ENCODE measurements around the gene COTL1.

COTL1 gene

GRCh38 chr16:84607061-84607460, 10.8 kb downstream of the COTL1 start:
- TF ChIP-seq JUND (IDR thresholded peaks at IDR 0.05; ENCODE audit: low read depth) = no peak
- DNase-seq (ENCODE audit: low read depth in 1 of 2, low spot score in 1 of 2) = no peak
- in situ Hi-C loops (cut with HindIII; ENCODE audit: low pct_unique_long_range_greater_than_20kb, low sequenced_read_pairs) = no loop called here

GRCh38 chr16:84606081-84606875, 11.6 kb downstream of the COTL1 start:
- in situ Hi-C loops (cut with HindIII; ENCODE audit: low pct_unique_long_range_greater_than_20kb, low sequenced_read_pairs) = no loop called here
- no peak for DNase-seq (ENCODE audit: low read depth in 1 of 2, low spot score in 1 of 2)
- no peak for TF ChIP-seq JUND (IDR thresholded peaks at IDR 0.05; ENCODE audit: low read depth)

- no peak for DNase-seq (ENCODE audit: low read depth in 1 of 2, low spot score in 1 of 2)
- in situ Hi-C loops (cut with HindIII; ENCODE audit: low pct_unique_long_range_greater_than_20kb, low sequenced_read_pairs) = no loop called here
These were observed 12.5 kb downstream of the COTL1 start for GRCh38 chr16:84605339-84605848.

GRCh38 chr16:84604477-84605013, 13.3 kb downstream of the COTL1 start:
- DNase-seq (ENCODE audit: low read depth in 1 of 2, low spot score in 1 of 2) = no peak
- in situ Hi-C loops (cut with HindIII; ENCODE audit: low pct_unique_long_range_greater_than_20kb, low sequenced_read_pairs) = no loop called here
- no peak for TF ChIP-seq JUND (IDR thresholded peaks at IDR 0.05; ENCODE audit: low read depth)

More at GRCh38 chr16:84605339-84605848, 12.5 kb downstream of the COTL1 start:
- TF ChIP-seq JUND (IDR thresholded peaks at IDR 0.05; ENCODE audit: low read depth) = no peak

GRCh38 chr16:84603940-84604339, 13.9 kb downstream of the COTL1 start:
- DNase-seq (ENCODE audit: low read depth in 1 of 2, low spot score in 1 of 2) = no peak
- in situ Hi-C loops (cut with HindIII; ENCODE audit: low pct_unique_long_range_greater_than_20kb, low sequenced_read_pairs) = no loop called here
- TF ChIP-seq JUND (IDR thresholded peaks at IDR 0.05; ENCODE audit: low read depth) = no peak

GRCh38 chr16:84603140-84603816, 14.6 kb downstream of the COTL1 start:
- in situ Hi-C loops (cut with HindIII; ENCODE audit: low pct_unique_long_range_greater_than_20kb, low sequenced_read_pairs) = no loop called here
- DNase-seq (ENCODE audit: low read depth in 1 of 2, low spot score in 1 of 2) = no peak
- no peak for TF ChIP-seq JUND (IDR thresholded peaks at IDR 0.05; ENCODE audit: low read depth)

GRCh38 chr16:84600343-84601229, 17.3 kb downstream of the COTL1 start:
- in situ Hi-C loops (cut with HindIII; ENCODE audit: low pct_unique_long_range_greater_than_20kb, low sequenced_read_pairs) = no loop called here
- TF ChIP-seq JUND (IDR thresholded peaks at IDR 0.05; ENCODE audit: low read depth) = no peak
- DNase-seq (ENCODE audit: low read depth in 1 of 2, low spot score in 1 of 2) = no peak

GRCh38 chr16:84599521-84600202, 18.2 kb downstream of the COTL1 start:
- DNase-seq (ENCODE audit: low read depth in 1 of 2, low spot score in 1 of 2) = no peak
- TF ChIP-seq JUND (IDR thresholded peaks at IDR 0.05; ENCODE audit: low read depth) = no peak
- in situ Hi-C loops (cut with HindIII; ENCODE audit: low pct_unique_long_range_greater_than_20kb, low sequenced_read_pairs) = no loop called here

- in situ Hi-C loops (cut with HindIII; ENCODE audit: low pct_unique_long_range_greater_than_20kb, low sequenced_read_pairs) = no loop called here
- TF ChIP-seq JUND (IDR thresholded peaks at IDR 0.05; ENCODE audit: low read depth) = no peak
- DNase-seq (ENCODE audit: low read depth in 1 of 2, low spot score in 1 of 2) = no peak
These were observed 19.5 kb downstream of the COTL1 start for GRCh38 chr16:84598360-84598759.

GRCh38 chr16:84597931-84598351, 19.9 kb downstream of the COTL1 start:
- no peak for TF ChIP-seq JUND (IDR thresholded peaks at IDR 0.05; ENCODE audit: low read depth)

GRCh38 chr16:84597528-84597896, 20.4 kb downstream of the COTL1 start:
- no peak for TF ChIP-seq JUND (IDR thresholded peaks at IDR 0.05; ENCODE audit: low read depth)
- DNase-seq (ENCODE audit: low read depth in 1 of 2, low spot score in 1 of 2) = no peak
- in situ Hi-C loops (cut with HindIII; ENCODE audit: low pct_unique_long_range_greater_than_20kb, low sequenced_read_pairs) = no loop called here

More at GRCh38 chr16:84597931-84598351, 19.9 kb downstream of the COTL1 start:
- in situ Hi-C loops (cut with HindIII; ENCODE audit: low pct_unique_long_range_greater_than_20kb, low sequenced_read_pairs) = no loop called here
- DNase-seq (ENCODE audit: low read depth in 1 of 2, low spot score in 1 of 2) = no peak
